Neural cell (in vitro differentiated cells): ENCODE data around the gene HYOU1.

Experiments
- CTCF ChIP-seq: fragments of 450-650 bp; IDR thresholded peaks from 2 replicates; pipeline ENCODE4 v1.5.1; 2014; ENCODE audit warnings: antibody characterized with exemption, mild to moderate bottlenecking, moderate library complexity; ENCODE audit not compliant: poor library complexity, severe bottlenecking
- EZH2 ChIP-seq: fragments of 200-600, 300-800 bp; shearing (Covaris generic), sonication (generic); IDR thresholded peaks from 2 replicates; pipeline ENCODE4 v1.6.1; 2014; ENCODE audit warnings: antibody characterized with exemption, low read length, borderline replicate concordance, mild to moderate bottlenecking; ENCODE audit not compliant: insufficient read depth, poor library complexity, severe bottlenecking
- MXI1 ChIP-seq: fragments of 450-650 bp; conservative IDR thresholded peaks from 2 replicates; pipeline ENCODE4 v1.6.1; 2014; ENCODE audit warnings: antibody characterized with exemption, mild to moderate bottlenecking; ENCODE audit not compliant: poor library complexity, severe bottlenecking
- POLR2AphosphoS5 ChIP-seq: IDR thresholded peaks from 2 replicates; pipeline ENCODE4 v1.6.1; 2012
- REST ChIP-seq: IDR thresholded peaks from 2 replicates; pipeline ENCODE4 v1.6.1; 2012; ENCODE audit warnings: borderline replicate concordance
- TAF1 ChIP-seq: IDR thresholded peaks from 2 replicates; pipeline ENCODE4 v1.6.1; 2012; ENCODE audit warnings: low read depth

GRCh38 chr11:119014209-119014924, 42.6 kb downstream of the HYOU1 start:
- TF ChIP-seq CTCF (no peak), EZH2 (no peak), MXI1 (no peak), TAF1 (no peak), REST (no peak), POLR2AphosphoS5 (no peak)
